Measurements from ENCODE around the gene CFAP57.

GRCh38 chr1:43269627-43270375, 97.7 kb downstream of the CFAP57 start, which contains the start of gene TMEM125:
- TF ChIP-seq CTCF (IDR thresholded peaks at IDR 0.05): no peak
- no peak for TF ChIP-seq POLR2A (IDR thresholded peaks at IDR 0.05)
- TF ChIP-seq POLR2AphosphoS5 (IDR thresholded peaks at IDR 0.05): peak; percentile 42

All from prostate gland (tissue), 2 donors.